T-cell (primary cell): Measurements from ENCODE around the gene REC114. TPM values are rescaled to one million over a fixed set of nuclear protein-coding genes. Genes with fewer than 3 reads are reported as not detected.
"Not testable (repeated sequence)": the region's sequence is repeated elsewhere in the genome, so short reads cannot be mapped to it uniquely, and the experiment has no call there.

Experiments
- ATAC-seq, 4 experiments: fragments of 200-7000 bp in 3 of 4; fragments of 150-1000 bp in 1 of 4; cut with Tn5 transposase; replicated peaks in 1 of 4; 1 replicate in 3 of 4; 2 replicates in 1 of 4; pipeline ENCODE4 v1.10.0; 2021; ENCODE audit warnings: moderate library complexity in 3 of 4, mild to moderate bottlenecking in 2 of 4, moderate number of reproducible peaks in 1 of 4
- CTCF ChIA-PET, 2 donors: fragments of 300-600 bp; sonication (Branson Sonifier 250); formaldehyde crosslinking; loops; one replicate each; lab custom pipeline; 2022; ENCODE audit warnings: antibody characterized with exemption in 2 of 2; lab: Charles Lee
- POLR2A ChIA-PET, 2 donors: fragments of 300-600 bp; sonication (Branson Sonifier 250); formaldehyde crosslinking; loops; one replicate each; lab custom pipeline; 2022; ENCODE audit warnings: antibody characterized with exemption in 2 of 2; lab: Charles Lee
- DNase-seq, 35 experiments: peaks; one replicate each; pipeline versions ENCODE4 v3.0.0 to v3.0.0-alpha.2; 2013 to 2023
- H3K27ac ChIP-seq: one replicate; pipeline ENCODE4 v1.5.1; 2013; ENCODE audit warnings: low read length
- H3K27me3 ChIP-seq, 2 experiments: replicated peaks in 1 of 2; 1 replicate in 1 of 2; 2 replicates in 1 of 2; pipeline versions ENCODE4 v1.6.1 to v1.7.0; 2013; ENCODE audit warnings: low read length in 1 of 2, mixed read lengths in 1 of 2; ENCODE audit not compliant: control insufficient read depth in 2 of 2, insufficient read depth in 2 of 2; ENCODE audit errors: extremely low read depth in 1 of 2
- H3K36me3 ChIP-seq, 2 donors: 1 replicate in 1 of 2; 2 replicates in 1 of 2; pipeline versions ENCODE4 v1.6.1 to v1.7.0; 2013; ENCODE audit warnings: low read length in 1 of 2; ENCODE audit not compliant: control insufficient read depth in 2 of 2, insufficient read depth in 1 of 2; ENCODE audit errors: extremely low read depth in 1 of 2
- H3K4me1 ChIP-seq, 2 experiments: 1 replicate in 1 of 2; 2 replicates in 1 of 2; pipeline versions ENCODE4 v1.6.1 to v1.7.0; 2013; ENCODE audit warnings: low read length in 2 of 2, mixed read lengths in 1 of 2; ENCODE audit not compliant: insufficient read depth in 2 of 2, control insufficient read depth in 1 of 2; ENCODE audit errors: extremely low read depth in 1 of 2
- H3K4me3 ChIP-seq, 2 donors: 1 replicate in 1 of 2; 2 replicates in 1 of 2; pipeline versions ENCODE4 v1.5.1 to v1.7.0; 2013; ENCODE audit warnings: mild to moderate bottlenecking in 2 of 2, low read length in 1 of 2, moderate library complexity in 1 of 2; ENCODE audit not compliant: control insufficient read depth in 1 of 2; ENCODE audit errors: extremely low read depth in 1 of 2
- H3K9me3 ChIP-seq: 2 replicates; pipeline ENCODE4 v1.7.0; 2013
- H3K27ac Mint-ChIP-seq, 2 donors: one replicate each; pipeline ENCODE4 v1.8.0; 2020 to 2021; ENCODE audit warnings: mild to moderate bottlenecking in 2 of 2, mixed read lengths in 2 of 2
- H3K27me3 Mint-ChIP-seq, 2 donors: one replicate each; pipeline ENCODE4 v1.8.0; 2021 to 2022; ENCODE audit warnings: mixed read lengths in 2 of 2
- H3K36me3 Mint-ChIP-seq: one replicate; pipeline ENCODE4 v1.8.0; 2021; ENCODE audit warnings: mixed read lengths
- H3K4me1 Mint-ChIP-seq, 3 donors: one replicate each; pipeline ENCODE4 v1.8.0; 2020 to 2022; ENCODE audit warnings: mixed read lengths in 3 of 3, mild to moderate bottlenecking in 1 of 3
- H3K4me3 Mint-ChIP-seq, 3 donors: one replicate each; pipeline ENCODE4 v1.8.0; 2020 to 2022; ENCODE audit warnings: mild to moderate bottlenecking in 3 of 3, mixed read lengths in 3 of 3, moderate library complexity in 3 of 3
- H3K9me3 Mint-ChIP-seq, 3 donors: one replicate each; pipeline ENCODE4 v1.8.0; 2020 to 2022; ENCODE audit warnings: mixed read lengths in 3 of 3
- WGBS: methylation state at CpG from one replicate; pipeline ENCODE4 v1.1.5; 2013; ENCODE audit warnings: missing lambda C conversion rate; ENCODE audit not compliant: insufficient coverage; 5-methylcytosine and 5-hydroxymethylcytosine counted together
- total RNA-seq, 35 experiments: library from RNA in 6 of 35; stranded (reverse) in 6 of 35; fragments of 120-200 nt in 1 of 35; gene quantifications; one replicate each; pipeline versions ENCODE4 v1.2.1 to v1.2.4 and lab custom pipeline; 2013 to 2026

Gene REC114
- total RNA-seq, 5 donors from 2014 or later (not counting 1 experiment from before 2014, with no cell fraction given): not detected

DNA sequence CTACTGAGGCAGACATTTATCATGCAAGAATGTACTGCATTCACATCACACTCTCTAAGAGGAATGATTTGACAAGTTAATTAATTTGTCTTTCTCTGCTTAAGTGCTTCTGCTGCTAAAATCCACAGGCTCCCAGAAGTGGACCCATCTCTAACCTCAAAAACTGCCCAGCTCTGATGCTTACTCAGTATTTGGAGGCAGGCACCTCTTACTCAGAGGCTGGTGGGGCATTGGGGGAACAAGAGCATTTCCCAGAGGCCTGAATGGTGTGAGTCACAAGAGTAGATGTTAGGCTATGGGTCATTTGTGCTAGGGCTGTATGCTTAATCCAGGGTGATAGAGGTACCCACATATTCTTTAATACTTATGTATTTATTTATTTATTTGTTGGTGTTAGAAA lies 39.8 kb upstream of the REC114 start:
- Mint-ChIP-seq H3K4me1 (no peaks in the 10 kb centered on the region), H3K36me3 (no peaks in the 10 kb centered on the region), H3K9me3 (peaks cover 0 to 4% (median 0%) of the 10 kb centered on the region in 3 donors), H3K27me3 (peaks cover 10 to 19% of the 10 kb centered on the region in 2 donors), H3K27ac (no peak overlapping the region), H3K4me3 (no peak overlapping the region)
- Histone ChIP-seq H3K36me3 (no peaks in the 10 kb centered on the region), H3K9me3 (no peaks in the 10 kb centered on the region), H3K4me1 (no peaks in the 10 kb centered on the region), H3K27ac (no peak overlapping the region), H3K27me3 (peaks cover 0 to 6% of the 10 kb centered on the region in 2 experiments), H3K4me3 (no peak overlapping the region)
- ChIA-PET POLR2A (no interaction called here), CTCF (no interaction called here)
- ATAC-seq (no peak), DNase-seq (no peak)

DNA sequence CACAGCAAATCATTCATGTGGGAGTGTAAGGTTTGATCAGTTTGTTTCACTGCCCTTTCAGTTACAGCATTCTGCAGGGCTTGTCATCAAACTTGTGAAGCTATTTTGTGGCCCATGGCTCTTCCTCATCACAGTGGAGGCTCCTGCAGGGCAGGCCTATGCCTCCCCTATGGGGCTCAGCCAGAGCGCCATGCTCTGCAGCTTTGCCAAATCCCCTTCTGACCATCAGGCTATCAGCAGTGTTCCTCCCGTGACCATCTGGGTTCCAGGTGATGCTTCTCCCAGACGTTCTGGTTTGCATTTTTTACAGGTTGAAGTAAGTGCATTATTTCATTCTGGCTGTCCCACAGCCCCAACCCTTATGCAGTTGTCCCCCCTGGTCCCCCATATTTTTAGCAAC lies 28.1 kb upstream of the REC114 start:
- no peaks in the 10 kb centered on the region for H3K9me3 Mint-ChIP-seq
- WGBS: 86% methylated on average over 1 of the region's 3 CpGs
- H3K27me3 Mint-ChIP-seq: peaks cover 11 to 26% of the 10 kb centered on the region in 2 donors
- ChIA-PET CTCF (no interaction called here), POLR2A (no interaction called here)
- Histone ChIP-seq H3K4me1 (no peaks in the 10 kb centered on the region), H3K9me3 (no peaks in the 10 kb centered on the region), H3K27me3 (peaks cover 0 to 5% of the 10 kb centered on the region in 2 experiments), H3K27ac (no peak overlapping the region), H3K36me3 (no peaks in the 10 kb centered on the region), H3K4me3 (no peak overlapping the region)
- H3K36me3 Mint-ChIP-seq: no peaks in the 10 kb centered on the region
- no peak overlapping the region for H3K4me3 Mint-ChIP-seq
- ATAC-seq (no peak), DNase-seq (no peak)
- H3K4me1 Mint-ChIP-seq: no peaks in the 10 kb centered on the region
- no peak overlapping the region for H3K27ac Mint-ChIP-seq

DNA sequence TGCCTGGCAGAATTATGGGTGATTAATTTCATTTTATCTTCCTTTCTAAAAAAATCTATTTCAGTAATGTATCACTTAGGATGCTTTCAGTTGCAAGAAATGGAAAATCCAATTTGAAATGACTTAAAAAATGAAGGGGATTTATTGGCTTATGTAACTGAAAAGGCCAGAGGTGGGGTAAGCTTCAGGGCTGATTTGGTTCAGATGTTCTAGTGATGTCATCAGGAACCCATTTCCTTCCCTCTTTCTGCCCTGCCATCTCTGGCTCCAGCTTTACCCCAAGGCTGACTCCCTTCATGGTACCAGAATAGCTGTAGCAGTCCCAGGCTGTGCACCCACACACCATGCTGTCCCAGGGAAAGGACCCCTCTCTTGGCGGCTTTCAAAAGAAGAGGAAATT lies 18.5 kb upstream of the REC114 start:
- Mint-ChIP-seq H3K27me3 (peaks cover 12 to 18% of the 10 kb centered on the region in 2 donors), H3K4me1 (peaks cover 0 to 3% (median 0%) of the 10 kb centered on the region in 3 donors), H3K36me3 (no peaks in the 10 kb centered on the region), H3K9me3 (no peaks in the 10 kb centered on the region), H3K27ac (no peak overlapping the region), H3K4me3 (no peak overlapping the region)
- H3K27me3 ChIP-seq: peaks cover 0 to 1% of the 10 kb centered on the region in 2 experiments
- ChIA-PET CTCF (no interaction called here), POLR2A (no interaction called here)
- H3K27ac ChIP-seq: no peak overlapping the region
- no peak for DNase-seq
- H3K4me1 ChIP-seq: no peaks in the 10 kb centered on the region
- 100% methylated on average over 1 of the region's 1 CpG for WGBS
- H3K4me3 ChIP-seq: no peak overlapping the region
- no peaks in the 10 kb centered on the region for H3K9me3 ChIP-seq
- ATAC-seq: no peak
- no peaks in the 10 kb centered on the region for H3K36me3 ChIP-seq

DNA sequence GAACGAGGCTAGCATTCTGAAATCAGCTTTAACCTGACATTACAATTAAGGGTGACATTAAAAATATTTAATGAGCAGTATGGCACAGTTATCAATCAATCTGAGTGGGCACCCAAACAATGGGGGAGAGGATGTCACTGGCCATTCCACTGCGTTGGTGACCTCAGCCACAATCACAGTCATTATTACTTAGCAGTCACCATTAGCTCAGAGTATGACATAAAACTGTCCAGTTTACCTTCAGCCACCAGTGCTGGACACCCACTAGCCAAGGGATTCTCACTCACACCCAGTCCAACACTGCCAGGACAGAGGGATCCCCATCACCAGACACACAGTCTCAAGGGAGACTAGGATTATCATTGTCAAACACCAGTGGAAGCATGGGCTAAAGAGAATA lies 17.5 kb upstream of the REC114 start:
- ChIA-PET POLR2A (no interaction called here), CTCF (no interaction called here)
- WGBS: no CpG with 5 or more reads among the region's 2 CpGs

DNA sequence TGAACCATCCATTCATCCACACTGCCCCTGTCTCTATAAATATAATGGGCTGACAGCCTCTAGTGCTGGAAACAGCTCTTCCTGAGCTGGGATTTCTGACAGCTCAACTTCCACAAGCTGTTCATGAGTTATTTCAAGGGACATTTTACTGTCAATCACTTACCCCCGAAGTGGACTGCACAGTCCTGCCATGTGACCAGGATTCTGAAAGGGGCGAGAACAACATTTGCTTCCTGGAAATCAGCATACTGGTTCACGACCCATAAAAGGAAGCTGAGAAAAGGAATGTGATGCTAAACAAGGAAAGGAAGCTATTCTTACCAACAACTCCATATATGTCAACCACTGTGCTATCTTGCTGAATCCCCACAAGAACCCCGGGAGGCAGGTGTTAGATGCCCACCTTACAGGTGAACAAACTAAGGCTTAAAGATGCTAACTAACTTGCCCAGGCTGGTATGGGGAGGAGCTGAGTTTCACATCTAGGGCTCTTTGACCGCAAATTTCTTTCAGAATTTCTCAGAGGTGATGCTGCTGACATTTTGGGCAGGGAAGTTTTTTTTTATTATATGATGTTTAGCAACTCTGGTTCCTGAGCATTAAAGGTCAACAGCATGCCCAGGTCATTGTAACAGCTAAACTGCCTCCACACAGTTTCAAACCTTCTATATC lies 16.5 kb upstream of the REC114 start:
- ATAC-seq (no peak), DNase-seq (no peak)
- WGBS: no CpG with 5 or more reads among the region's 5 CpGs
- Mint-ChIP-seq H3K9me3 (no peaks in the 10 kb centered on the region), H3K4me3 (no peak overlapping the region), H3K4me1 (peaks cover 0 to 3% (median 0%) of the 10 kb centered on the region in 3 donors), H3K36me3 (no peaks in the 10 kb centered on the region), H3K27me3 (peaks cover 12 to 18% of the 10 kb centered on the region in 2 donors), H3K27ac (no peak overlapping the region)
- Histone ChIP-seq H3K27ac (no peak overlapping the region), H3K36me3 (no peaks in the 10 kb centered on the region), H3K9me3 (no peaks in the 10 kb centered on the region), H3K4me1 (no peaks in the 10 kb centered on the region), H3K4me3 (no peak overlapping the region), H3K27me3 (peaks cover 0 to 8% of the 10 kb centered on the region in 2 experiments)
- CTCF ChIA-PET: no interaction called here
- POLR2A ChIA-PET: no interaction called here

More for the DNA sequence above, 17.5 kb upstream of the REC114 start:
- no peak for ATAC-seq
- H3K27me3 Mint-ChIP-seq: peaks cover 12 to 18% of the 10 kb centered on the region in 2 donors
- H3K27ac ChIP-seq: no peak overlapping the region
- H3K9me3 ChIP-seq: no peaks in the 10 kb centered on the region
- H3K4me3 Mint-ChIP-seq: no peak overlapping the region
- H3K27me3 ChIP-seq: peaks cover 0 to 5% of the 10 kb centered on the region in 2 experiments
- H3K27ac Mint-ChIP-seq: no peak overlapping the region
- H3K4me1 Mint-ChIP-seq: peaks cover 0 to 3% (median 0%) of the 10 kb centered on the region in 3 donors
- no peaks in the 10 kb centered on the region for H3K9me3 Mint-ChIP-seq
- DNase-seq: no peak
- no peaks in the 10 kb centered on the region for H3K36me3 Mint-ChIP-seq
- no peaks in the 10 kb centered on the region for H3K36me3 ChIP-seq
- H3K4me1 ChIP-seq: no peaks in the 10 kb centered on the region
- H3K4me3 ChIP-seq: no peak overlapping the region

DNA sequence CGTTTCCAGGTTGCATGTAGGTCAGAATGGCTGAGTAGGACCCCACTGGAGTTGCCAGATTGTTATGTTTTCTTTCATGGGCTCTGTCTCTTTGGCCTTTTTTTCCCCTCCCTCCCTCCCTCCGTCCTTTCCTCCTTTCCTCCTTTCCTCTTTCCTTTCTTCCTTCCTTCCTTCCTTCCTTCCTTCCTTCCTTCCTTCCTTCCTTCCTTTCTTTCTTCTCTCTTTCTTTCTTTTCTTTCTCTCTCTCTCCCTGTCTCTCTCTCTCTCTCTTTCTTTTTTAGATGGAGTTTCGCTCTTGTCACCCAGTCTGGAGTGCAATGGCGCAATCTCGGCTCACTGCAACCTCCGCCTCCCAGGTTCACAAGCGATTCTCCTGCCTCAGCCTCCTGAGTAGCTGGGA lies 11.6 kb upstream of the REC114 start:
- H3K36me3 Mint-ChIP-seq, H3K4me1 ChIP-seq, H3K4me3 ChIP-seq, H3K4me1 Mint-ChIP-seq, POLR2A ChIA-PET, H3K4me3 Mint-ChIP-seq, H3K36me3 ChIP-seq, H3K27ac ChIP-seq, H3K27ac Mint-ChIP-seq, H3K9me3 ChIP-seq, DNase-seq, ATAC-seq, H3K9me3 Mint-ChIP-seq, H3K27me3 ChIP-seq: not testable (repeated sequence)
- CTCF ChIA-PET: interaction anchor here in 1 of 2 donors (0.6 kb wide), 1 partner anchor 10 kb away, joined by 3 read pairs; no protein-coding TSS in a partner anchor
- H3K27me3 Mint-ChIP-seq: peaks cover 13 to 28% of the 10 kb centered on the region in 2 donors
- 67% methylated on average over 1 of the region's 7 CpGs for WGBS
